Left ventricle myocardium inferior (tissue), 1 donor: ENCODE results near the gene PPM1E. TPM values are rescaled to one million over a fixed set of nuclear protein-coding genes. Genes with fewer than 3 reads are reported as not detected.
A peak's percentile ranks its signal among the peaks of the same experiment; 100 is the strongest.

Experiments used
- DNase-seq: peaks from one replicate; pipeline ENCODE4 v3.0.0-alpha.2; 2020
- H3K27ac ChIP-seq: fragments of 200-600 bp; replicated peaks from 2 replicates; pipeline ENCODE4 v1.8.0; 2021
- H3K27me3 ChIP-seq: fragments of 200-600 bp; 2 replicates; pipeline ENCODE4 v1.8.0; 2021; ENCODE audit warnings: low read depth
- H3K36me3 ChIP-seq: fragments of 200-600 bp; 2 replicates; pipeline ENCODE4 v1.8.0; 2021
- H3K4me1 ChIP-seq: fragments of 200-600 bp; 2 replicates; pipeline ENCODE4 v1.8.0; 2021
- H3K4me3 ChIP-seq: fragments of 200-600 bp; 2 replicates; pipeline ENCODE4 v1.8.0; 2021; ENCODE audit warnings: mild to moderate bottlenecking, moderate library complexity
- H3K9me3 ChIP-seq: fragments of 200-600 bp; replicated peaks from 2 replicates; pipeline ENCODE4 v1.8.0; 2021
- intact Hi-C: fragments of 100-400 bp; cut with micrococcal nuclease; formaldehyde crosslinking; loops from one replicate; pipeline ENCODE4 v1.11.0; 2022
- total RNA-seq: library from RNA; stranded (reverse); fragmentation: NEBNext Ultra II Directional; extraction: Animal tissue kit (Norgen Biotek cat#: 25700); gene quantifications from one replicate; pipeline ENCODE4 v1.2.1, GENCODE V29; 2021
- TF ChIP-seq, protein P1 (sequence below): fragments of 200-600 bp; IDR thresholded peaks from 2 replicates; pipeline ENCODE4 v1.8.0; 2021; ENCODE audit warnings: antibody characterized with exemption, mild to moderate bottlenecking, borderline replicate concordance
- donor health status: DM: no; HTN: yes; CAD: no; lungs with severe emphysema.

Gene PPM1E
- total RNA-seq, 1 donor from 2014 or later: 0.80 TPM

DNA sequence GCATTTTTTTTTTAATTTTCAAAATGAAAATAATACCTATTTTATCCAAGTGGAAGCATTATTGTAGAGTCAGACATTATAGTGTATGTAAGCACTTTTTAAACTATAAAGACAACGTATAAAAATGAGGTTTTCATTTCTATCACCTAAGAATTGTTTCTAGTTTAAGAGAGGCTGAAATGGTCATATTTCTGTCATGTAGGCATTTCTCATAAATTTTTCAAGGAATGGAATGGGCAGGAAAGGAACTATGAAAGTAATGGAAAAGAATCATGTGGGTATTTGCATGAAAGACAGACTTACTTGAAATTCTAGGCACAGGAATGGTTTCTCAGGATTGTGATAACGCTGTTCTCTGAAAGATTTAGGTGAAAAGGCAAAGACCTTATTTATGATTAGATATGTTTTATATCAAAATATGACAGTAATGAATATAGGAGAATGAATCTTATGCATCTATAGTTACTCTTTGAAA lies 67.4 kb downstream of the PPM1E start:
- TF ChIP-seq, protein P1, sequence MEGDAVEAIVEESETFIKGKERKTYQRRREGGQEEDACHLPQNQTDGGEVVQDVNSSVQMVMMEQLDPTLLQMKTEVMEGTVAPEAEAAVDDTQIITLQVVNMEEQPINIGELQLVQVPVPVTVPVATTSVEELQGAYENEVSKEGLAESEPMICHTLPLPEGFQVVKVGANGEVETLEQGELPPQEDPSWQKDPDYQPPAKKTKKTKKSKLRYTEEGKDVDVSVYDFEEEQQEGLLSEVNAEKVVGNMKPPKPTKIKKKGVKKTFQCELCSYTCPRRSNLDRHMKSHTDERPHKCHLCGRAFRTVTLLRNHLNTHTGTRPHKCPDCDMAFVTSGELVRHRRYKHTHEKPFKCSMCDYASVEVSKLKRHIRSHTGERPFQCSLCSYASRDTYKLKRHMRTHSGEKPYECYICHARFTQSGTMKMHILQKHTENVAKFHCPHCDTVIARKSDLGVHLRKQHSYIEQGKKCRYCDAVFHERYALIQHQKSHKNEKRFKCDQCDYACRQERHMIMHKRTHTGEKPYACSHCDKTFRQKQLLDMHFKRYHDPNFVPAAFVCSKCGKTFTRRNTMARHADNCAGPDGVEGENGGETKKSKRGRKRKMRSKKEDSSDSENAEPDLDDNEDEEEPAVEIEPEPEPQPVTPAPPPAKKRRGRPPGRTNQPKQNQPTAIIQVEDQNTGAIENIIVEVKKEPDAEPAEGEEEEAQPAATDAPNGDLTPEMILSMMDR: no peak
- H3K4me3 ChIP-seq: no peak overlapping the region
- no peaks in the 10 kb centered on the region for H3K27me3 ChIP-seq
- H3K9me3 ChIP-seq: no peaks in the 10 kb centered on the region
- peaks cover 14% of the 10 kb centered on the region for H3K4me1 ChIP-seq
- no peaks in the 10 kb centered on the region for H3K36me3 ChIP-seq
- DNase-seq: no peak
- peak overlapping the region; percentile 69 for H3K27ac ChIP-seq
- intact Hi-C loops: no loop called here

DNA sequence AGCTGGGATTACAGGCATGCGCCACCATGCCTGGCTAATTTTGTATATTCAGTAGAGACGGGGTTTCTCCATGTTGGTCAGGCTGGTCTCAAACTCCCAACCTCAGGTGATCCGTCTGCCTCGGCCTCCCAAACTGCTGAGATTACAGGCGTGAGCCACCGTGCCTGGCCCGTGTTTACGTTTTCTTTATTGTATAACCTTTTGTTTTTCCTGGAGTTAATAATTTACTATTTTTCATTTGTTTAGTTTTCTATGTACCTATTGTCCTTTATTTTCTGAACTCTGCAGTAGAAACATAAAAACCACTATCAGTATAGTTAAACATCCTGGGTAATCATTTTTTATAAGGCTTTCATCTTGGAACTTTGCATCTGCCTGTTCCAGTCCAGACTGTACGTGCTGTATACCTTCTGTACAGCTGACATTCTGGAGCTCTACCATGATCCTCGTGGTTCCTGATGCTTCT lies 73.6 kb downstream of the PPM1E start:
- no peak for DNase-seq
- Histone ChIP-seq H3K4me3 (no peak overlapping the region), H3K4me1 (no peaks in the 10 kb centered on the region), H3K9me3 (peaks cover 20% of the 10 kb centered on the region), H3K27ac (no peak overlapping the region), H3K27me3 (no peaks in the 10 kb centered on the region), H3K36me3 (no peaks in the 10 kb centered on the region)
- intact Hi-C loops: no loop called here
- TF ChIP-seq, protein P1: no peak

GRCh38 chr17:58831780-58832179 lies 76.1 kb downstream of the PPM1E start:
- Histone ChIP-seq H3K9me3 (peaks cover 20% of the 10 kb centered on the region), H3K36me3 (no peaks in the 10 kb centered on the region), H3K27ac (no peak overlapping the region), H3K4me3 (no peak overlapping the region), H3K27me3 (no peaks in the 10 kb centered on the region), H3K4me1 (no peaks in the 10 kb centered on the region)
- intact Hi-C loops: no loop called here
- DNase-seq: no peak
- TF ChIP-seq, protein P1: no peak

- TF ChIP-seq, protein P1: no peak
- Histone ChIP-seq H3K27ac (no peak overlapping the region), H3K36me3 (no peaks in the 10 kb centered on the region), H3K4me1 (no peaks in the 10 kb centered on the region), H3K4me3 (no peak overlapping the region), H3K9me3 (peaks cover 20% of the 10 kb centered on the region), H3K27me3 (no peaks in the 10 kb centered on the region)
- DNase-seq: no peak
- intact Hi-C loops: no loop called here
Measured at GRCh38 chr17:58832514-58832913, 76.9 kb downstream of the PPM1E start.

GRCh38 chr17:58837699-58838098 lies 82.0 kb downstream of the PPM1E start:
- Histone ChIP-seq H3K27me3 (no peaks in the 10 kb centered on the region), H3K27ac (no peak overlapping the region), H3K36me3 (no peaks in the 10 kb centered on the region), H3K4me3 (no peak overlapping the region), H3K9me3 (peaks cover 2% of the 10 kb centered on the region), H3K4me1 (no peaks in the 10 kb centered on the region)
- TF ChIP-seq, protein P1: no peak
- DNase-seq: no peak
- intact Hi-C loops: no loop called here
